ENCODE data around the gene TLCD3A. TPM values are rescaled to one million over a fixed set of nuclear protein-coding genes. Genes with fewer than 3 reads are reported as not detected.

Gene TLCD3A
- total and polyA plus RNA-seq, 2 of the 4 experiments (the other 2 are of a cell fraction): 15.2 to 35.0 TPM

- Histone ChIP-seq H2BK5ac (ENCODE audit: low read depth, low read length, poor library complexity, severe bottlenecking) (no peak overlapping the region), H3K4me3 (ENCODE audit: insufficient read depth, low read depth, low read length) (no peak overlapping the region), H3K9me1 (ENCODE audit: insufficient read depth, low read length) (peaks cover 11% of the 10 kb centered on the region), H3K9ac (ENCODE audit: low read depth, low read length) (no peak overlapping the region), H2AFZ (replicated peaks; ENCODE audit: low read length, poor library complexity) (no peak overlapping the region), H4K20me1 (ENCODE audit: insufficient read depth, low read length) (no peaks in the 10 kb centered on the region), H2BK15ac (ENCODE audit: low read depth, low read length) (no peak overlapping the region), H4K91ac (ENCODE audit: insufficient read depth, low read depth, low read length) (no peak overlapping the region), H3K56ac (ENCODE audit: extremely low read depth, insufficient read depth, low read length) (no peak overlapping the region), H4K5ac (ENCODE audit: low read depth, low read length) (no peak overlapping the region), H3K79me1 (ENCODE audit: low read depth in 1 of 2, low read length in 2 of 2) (peaks cover 31 to 68% of the 10 kb centered on the region in 2 experiments), H3K27me3 (ENCODE audit: control insufficient read depth, insufficient read depth, low read length) (no peaks in the 10 kb centered on the region), H2AK5ac (ENCODE audit: low read depth, low read length) (no peak overlapping the region), H3K9me3 (ENCODE audit: control insufficient read depth, insufficient read depth, low read length) (no peaks in the 10 kb centered on the region), H3K36me3 (ENCODE audit: control insufficient read depth, insufficient read depth, low read length) (peaks cover 10% of the 10 kb centered on the region), H3K14ac (replicated peaks; ENCODE audit: low read depth, low read length) (no peak overlapping the region), H2BK20ac (ENCODE audit: low read depth, low read length) (no peak overlapping the region), H3K4ac (ENCODE audit: low read depth, low read length) (no peak overlapping the region), H2BK120ac (ENCODE audit: low read depth, low read length) (no peak overlapping the region), H3K23ac (ENCODE audit: low read depth, low read length) (no peak overlapping the region), H2AK9ac (replicated peaks; ENCODE audit: low read depth, low read length, poor library complexity) (no peak overlapping the region), H3K4me2 (ENCODE audit: low read depth, low read length) (no peak overlapping the region), H3K4me1 (ENCODE audit: control insufficient read depth, insufficient read depth, low read length) (peaks cover 15% of the 10 kb centered on the region), H3K27ac (ENCODE audit: insufficient read depth, low read length) (no peak overlapping the region), H4K8ac (ENCODE audit: low read depth in 2 of 2, low read length in 2 of 2) (no peak overlapping the region), H3K18ac (ENCODE audit: low read depth, low read length) (no peak overlapping the region)
- TF ChIP-seq FOS (IDR thresholded peaks at IDR 0.05; ENCODE audit: low read depth, low read length) (no peak), RFX5 (IDR thresholded peaks at IDR 0.05; ENCODE audit: low read depth, low read length) (no peak), NFE2L2 (IDR thresholded peaks at IDR 0.05; ENCODE audit: low read depth, low read length) (no peak), MAFK (IDR thresholded peaks at IDR 0.05; ENCODE audit: low read depth, low read length) (no peak), RCOR1 (IDR thresholded peaks at IDR 0.05; ENCODE audit: insufficient replicate concordance, low read length) (no peak), CEBPB (IDR thresholded peaks at IDR 0.05; ENCODE audit: low read depth, low read length) (no peak)
- in situ Hi-C loops (cut with MboI; ENCODE audit: low sequenced_read_pairs): no loop called here
- no TSS peak for BruUV-seq (replicated peaks)
- intact Hi-C loops (cut with micrococcal nuclease): no loop called here
- CTCF ChIA-PET: no interaction called here
- no peak for DNase-seq
- POLR2A ChIA-PET (ENCODE audit: unreplicated experiment): no interaction called here
- no peak for ATAC-seq (ENCODE audit: low read depth)
- dilution Hi-C loops (cut with HindIII; ENCODE audit: low sequenced_read_pairs, unreplicated experiment): no loop called here
- 83% methylated on average over 3 of the region's 6 CpGs; no CpG with 5 or more reads in 1 of the 2 experiments for WGBS, 2 experiments (ENCODE audit: extremely low coverage in 2 of 2, insufficient read length in 1 of 2)
Observed at GRCh38 chr17:685006-685405, 47.4 kb upstream of the TLCD3A start.
